Nephron progenitor cell (in vitro differentiated cells): ENCODE results near the gene SRRM5.
A peak's percentile ranks its signal among the peaks of the same experiment; 100 is the strongest.

Experiments used
- DNase-seq: peaks from one replicate; pipeline ENCODE4 v3.0.0; 2021
- H3K27ac Mint-ChIP-seq: 2 replicates; pipeline ENCODE4 v1.8.0; 2021; ENCODE audit warnings: mild to moderate bottlenecking, moderate library complexity, mixed read lengths
- H3K27me3 Mint-ChIP-seq: 2 replicates; pipeline ENCODE4 v1.8.0; 2021; ENCODE audit warnings: mild to moderate bottlenecking, low read depth, mixed read lengths; ENCODE audit not compliant: poor library complexity
- H3K36me3 Mint-ChIP-seq: 2 replicates; pipeline ENCODE4 v1.8.0; 2021; ENCODE audit warnings: low read depth, mixed read lengths
- H3K4me1 Mint-ChIP-seq: 2 replicates; pipeline ENCODE4 v1.8.0; 2021; ENCODE audit warnings: mixed read lengths
- H3K4me3 Mint-ChIP-seq: 2 replicates; pipeline ENCODE4 v1.8.0; 2021; ENCODE audit warnings: mild to moderate bottlenecking, moderate library complexity, mixed read lengths
- H3K9me3 Mint-ChIP-seq: 2 replicates; pipeline ENCODE4 v1.8.0; 2021; ENCODE audit warnings: mild to moderate bottlenecking, moderate library complexity, mixed read lengths
- TF ChIP-seq, protein P1 (sequence below): fragments of 200-600 bp; sonication (generic); IDR thresholded peaks from 2 replicates; pipeline ENCODE4 v1.5.0; 2021; ENCODE audit warnings: antibody characterized with exemption

Gene SRRM5

GRCh38 chr19:43616954-43617353 lies 5.1 kb downstream of the SRRM5 start:
- H3K36me3 Mint-ChIP-seq = peaks cover 41% of the 10 kb centered on the region
- peak overlapping the region; percentile 94 for H3K27ac Mint-ChIP-seq
- H3K9me3 Mint-ChIP-seq = no peaks in the 10 kb centered on the region
- no peak overlapping the region for H3K4me3 Mint-ChIP-seq
- TF ChIP-seq, protein P1, sequence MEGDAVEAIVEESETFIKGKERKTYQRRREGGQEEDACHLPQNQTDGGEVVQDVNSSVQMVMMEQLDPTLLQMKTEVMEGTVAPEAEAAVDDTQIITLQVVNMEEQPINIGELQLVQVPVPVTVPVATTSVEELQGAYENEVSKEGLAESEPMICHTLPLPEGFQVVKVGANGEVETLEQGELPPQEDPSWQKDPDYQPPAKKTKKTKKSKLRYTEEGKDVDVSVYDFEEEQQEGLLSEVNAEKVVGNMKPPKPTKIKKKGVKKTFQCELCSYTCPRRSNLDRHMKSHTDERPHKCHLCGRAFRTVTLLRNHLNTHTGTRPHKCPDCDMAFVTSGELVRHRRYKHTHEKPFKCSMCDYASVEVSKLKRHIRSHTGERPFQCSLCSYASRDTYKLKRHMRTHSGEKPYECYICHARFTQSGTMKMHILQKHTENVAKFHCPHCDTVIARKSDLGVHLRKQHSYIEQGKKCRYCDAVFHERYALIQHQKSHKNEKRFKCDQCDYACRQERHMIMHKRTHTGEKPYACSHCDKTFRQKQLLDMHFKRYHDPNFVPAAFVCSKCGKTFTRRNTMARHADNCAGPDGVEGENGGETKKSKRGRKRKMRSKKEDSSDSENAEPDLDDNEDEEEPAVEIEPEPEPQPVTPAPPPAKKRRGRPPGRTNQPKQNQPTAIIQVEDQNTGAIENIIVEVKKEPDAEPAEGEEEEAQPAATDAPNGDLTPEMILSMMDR = no peak
- H3K4me1 Mint-ChIP-seq = peaks cover 55% of the 10 kb centered on the region
- no peaks in the 10 kb centered on the region for H3K27me3 Mint-ChIP-seq
- DNase-seq = no peak

DNA sequence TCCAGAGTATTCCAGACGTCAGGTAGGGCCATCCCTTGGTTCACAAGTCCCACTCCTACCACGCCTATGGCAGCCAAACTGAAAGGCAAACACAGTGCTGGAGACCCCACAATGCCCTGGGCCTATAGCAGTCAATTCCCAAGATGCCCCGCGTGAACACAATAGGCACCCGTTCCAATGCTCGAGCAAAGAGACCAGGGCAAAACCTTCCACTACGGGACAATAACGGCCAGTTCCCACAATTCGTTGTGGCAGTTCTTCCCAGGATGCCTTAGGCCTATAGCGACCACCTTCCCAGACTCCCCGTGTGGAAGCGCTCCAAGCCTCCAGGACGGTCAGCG lies 7.0 kb downstream of the SRRM5 start:
- no peaks in the 10 kb centered on the region for H3K27me3 Mint-ChIP-seq
- no peaks in the 10 kb centered on the region for H3K9me3 Mint-ChIP-seq

DNA sequence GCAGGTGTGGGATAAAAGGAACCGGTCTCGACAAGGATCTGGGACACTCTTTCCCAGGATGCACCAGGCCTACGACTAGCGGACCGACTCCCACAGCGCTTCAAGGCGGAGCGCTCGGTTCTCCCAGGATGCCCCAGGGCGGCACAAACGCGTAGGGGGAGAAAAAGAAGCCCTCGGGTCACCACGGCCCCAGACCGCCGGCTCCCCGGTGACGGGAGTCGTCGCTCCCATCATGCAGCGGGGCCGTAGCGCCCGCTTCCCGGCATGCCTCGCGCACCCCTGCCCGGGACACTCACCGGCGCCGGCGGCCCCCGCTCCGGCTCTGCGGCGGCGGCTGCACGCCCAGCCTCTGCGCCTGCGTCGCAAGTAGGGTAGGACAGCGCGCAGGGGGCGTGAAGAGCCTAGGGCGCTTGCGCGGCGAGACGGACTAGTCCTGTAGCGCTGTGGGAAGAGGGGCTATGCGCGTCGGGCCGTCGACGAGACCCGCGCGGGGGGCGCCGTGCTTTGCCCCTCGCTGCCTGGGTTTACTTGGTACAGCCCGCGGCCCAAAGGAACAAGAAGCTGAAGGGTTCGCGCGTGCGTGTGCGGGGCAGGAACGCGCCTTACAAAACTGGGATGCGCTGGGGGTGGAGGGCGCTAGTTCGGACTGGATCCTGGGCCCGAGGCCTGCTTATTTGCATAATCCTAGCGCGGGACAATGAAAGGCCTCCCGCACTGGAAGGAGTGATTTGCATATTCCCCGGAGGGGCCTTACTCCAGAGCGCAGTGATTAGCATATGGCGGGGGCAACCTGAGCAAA lies 7.6 kb downstream of the SRRM5 start, which contains the start of gene ZNF428:
ZNF428 (minus strand) TSS at position 368 of the 799 bp plus-strand sequence. CDS start 5,325 bp downstream, outside the sequence.
- no peaks in the 10 kb centered on the region for H3K9me3 Mint-ChIP-seq
- no peaks in the 10 kb centered on the region for H3K27me3 Mint-ChIP-seq
- H3K36me3 Mint-ChIP-seq = peaks cover 30% of the 10 kb centered on the region
- H3K4me1 Mint-ChIP-seq = peaks cover 52% of the 10 kb centered on the region
- DNase-seq = peak; percentile 88
- TF ChIP-seq, protein P1 = no peak
- peak within 1 kb of the TSS; percentile 89 for H3K4me3 Mint-ChIP-seq
- peak within 1 kb of the TSS; percentile 100 for H3K27ac Mint-ChIP-seq

More for the DNA sequence above, 7.0 kb downstream of the SRRM5 start:
- TF ChIP-seq, protein P1 = no peak
- no peak for DNase-seq
- Mint-ChIP-seq H3K4me3 (peak overlapping the region; percentile 89), H3K4me1 (peaks cover 52% of the 10 kb centered on the region), H3K27ac (peak overlapping the region; percentile 97), H3K36me3 (peaks cover 30% of the 10 kb centered on the region)

GRCh38 chr19:43620061-43621001 lies 8.4 kb downstream of the SRRM5 start:
- peak; percentile 89 for DNase-seq
- H3K36me3 Mint-ChIP-seq = peaks cover 32% of the 10 kb centered on the region
- H3K9me3 Mint-ChIP-seq = no peaks in the 10 kb centered on the region
- H3K4me1 Mint-ChIP-seq = peaks cover 48% of the 10 kb centered on the region
- TF ChIP-seq, protein P1 = no peak
- peak overlapping the region; percentile 89 for H3K4me3 Mint-ChIP-seq
- no peaks in the 10 kb centered on the region for H3K27me3 Mint-ChIP-seq
- H3K27ac Mint-ChIP-seq = peak overlapping the region; percentile 100

DNA sequence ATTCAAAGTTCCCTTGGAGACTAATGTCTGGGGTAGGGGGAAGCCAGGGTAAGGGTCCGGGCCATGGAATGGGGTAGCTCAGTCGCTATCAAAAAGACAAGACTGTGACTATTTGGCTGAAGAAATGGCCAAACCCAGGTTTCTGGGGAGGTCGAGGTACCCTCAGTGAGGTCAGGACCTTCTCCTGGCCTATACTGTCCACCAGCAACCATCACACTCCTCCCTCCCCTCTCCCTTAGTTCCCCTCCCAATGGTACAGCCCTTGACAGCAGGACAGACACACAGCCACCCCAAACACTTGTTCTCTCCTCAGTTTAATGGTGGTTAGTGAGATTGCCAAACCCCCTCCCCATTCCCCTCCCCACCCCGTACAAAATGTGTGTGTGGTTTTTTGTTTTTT lies 10.2 kb downstream of the SRRM5 start:
- TF ChIP-seq, protein P1 = no peak
- Mint-ChIP-seq H3K4me3 (no peak overlapping the region), H3K4me1 (peaks cover 36% of the 10 kb centered on the region), H3K27ac (no peak overlapping the region), H3K36me3 (peaks cover 43% of the 10 kb centered on the region), H3K27me3 (no peaks in the 10 kb centered on the region), H3K9me3 (no peaks in the 10 kb centered on the region)
- DNase-seq = no peak
